Spleen (tissue), 11 donors: Measurements from ENCODE around the gene SPEN. TPM values are rescaled to one million over a fixed set of nuclear protein-coding genes. Genes with fewer than 3 reads are reported as not detected.
A peak's percentile ranks its signal among the peaks of the same experiment; 100 is the strongest.
"Not testable (repeated sequence)": the region's sequence is repeated elsewhere in the genome, so short reads cannot be mapped to it uniquely, and the experiment has no call there.

Experiments used
- DNase-seq: peaks from one replicate; pipeline ENCODE4 v3.0.0-alpha.2; 2020
- H3K27ac ChIP-seq, 8 donors: fragments of 200-600 bp; sonication (generic) in 7 of 8; 1 replicate in 4 of 8; 2 replicates in 4 of 8; pipeline versions ENCODE4 v1.5.0 to v1.8.0; 2016 to 2021; ENCODE audit warnings: inconsistent platforms in 4 of 8, mild to moderate bottlenecking in 4 of 8, moderate library complexity in 1 of 8
- H3K27me3 ChIP-seq, 7 donors: fragments of 200-600 bp; sonication (generic) in 6 of 7; replicated peaks in 1 of 7; 1 replicate in 4 of 7; 2 replicates in 3 of 7; pipeline versions ENCODE4 v1.5.0 to v1.8.0; 2016 to 2021; ENCODE audit warnings: inconsistent platforms in 3 of 7, mild to moderate bottlenecking in 1 of 7
- H3K36me3 ChIP-seq, 6 donors: fragments of 200-600 bp; sonication (generic) in 5 of 6; 1 replicate in 4 of 6; 2 replicates in 2 of 6; pipeline versions ENCODE4 v1.5.0 to v1.8.0; 2016 to 2021; ENCODE audit warnings: inconsistent platforms in 2 of 6
- H3K4me1 ChIP-seq, 6 donors: fragments of 200-600 bp; sonication (generic) in 5 of 6; 1 replicate in 3 of 6; 2 replicates in 3 of 6; pipeline versions ENCODE4 v1.5.0 to v1.8.0; 2016 to 2021; ENCODE audit warnings: inconsistent platforms in 3 of 6
- H3K4me3 ChIP-seq, 8 donors: fragments of 200-600 bp; sonication (generic) in 7 of 8; 1 replicate in 4 of 8; 2 replicates in 4 of 8; pipeline versions ENCODE4 v1.5.0 to v1.8.0; 2016 to 2021; ENCODE audit warnings: inconsistent platforms in 4 of 8, mild to moderate bottlenecking in 4 of 8, moderate library complexity in 2 of 8
- H3K9me3 ChIP-seq, 8 donors: fragments of 200-600 bp; sonication (generic) in 7 of 8; 1 replicate in 4 of 8; 2 replicates in 4 of 8; pipeline versions ENCODE4 v1.5.0 to v1.8.0; 2016 to 2021; ENCODE audit warnings: inconsistent platforms in 4 of 8
- POLR2A ChIP-seq, 3 donors: fragments of 450-650 bp; IDR thresholded peaks; one replicate each; pipeline ENCODE4 v1.5.1; 2017; ENCODE audit warnings: antibody characterized with exemption in 3 of 3, mild to moderate bottlenecking in 1 of 3
- POLR2AphosphoS5 ChIP-seq, 3 donors: sonication (generic); formaldehyde crosslinking; IDR thresholded peaks; one replicate each; pipeline ENCODE4 v1.5.1; 2017; ENCODE audit warnings: antibody characterized with exemption in 3 of 3
- WGBS, 5 donors: extraction: QIAGEN DNeasy Blood & Tissue Kit in 3 of 5; methylation state at CpG; one replicate each; pipeline versions ENCODE4 v1.1.5 to v1.1.7; 2013 to 2018; 5-methylcytosine and 5-hydroxymethylcytosine counted together
- intact Hi-C: fragments of 100-400 bp; cut with DNase I; formaldehyde crosslinking; loops from one replicate; pipeline ENCODE4 v1.15.0; 2023; ENCODE audit warnings: low total_unique reads
- polyA plus RNA-seq, 3 donors: library from polyadenylated mRNA; stranded (reverse); fragments of 200-250 nt; gene quantifications; one replicate each; pipeline ENCODE4 v1.2.1, GENCODE V29; 2013
- total RNA-seq, 7 donors: library from RNA; depleted of rRNA in 3 of 7; stranded (reverse); fragments of >200 nt in 3 of 7; fragmentation: NEBNext Ultra II Directional in 4 of 7; extraction: Animal tissue kit (Norgen Biotek cat#: 25700) in 4 of 7; gene quantifications; one replicate each; pipeline versions ENCODE4 v1.1.0 to v1.2.1, GENCODE V29; 2016 to 2021
- TF ChIP-seq, protein P1 (sequence below), 11 experiments: fragments of 200-600 bp in 7 of 11; fragments of 450-650 bp in 4 of 11; sonication (generic) in 4 of 11; IDR thresholded peaks in 8 of 11; conservative IDR thresholded peaks in 3 of 11; 1 replicate in 7 of 11; 2 replicates in 4 of 11; pipeline versions ENCODE4 v1.4.0 to v1.8.0; 2016 to 2021; ENCODE audit warnings: antibody characterized with exemption in 11 of 11, inconsistent platforms in 4 of 11, mild to moderate bottlenecking in 1 of 11
- donor health status: healthy with polysubstance abuse.
- donor health status: DM: no; HTN: no; CAD: no; lungs with moderate emphysema.
- donor health status: DM: no; HTN: no; CAD: no.
- donor health status: Bipolar disorder and iron deficiency.
- donor health status: healthy.
- donor health status: DM: no; HTN: no; CAD: no.
- donor health status: DM: yes; HTN: yes; CAD: no.

Gene SPEN
- total and polyA plus RNA-seq, 10 donors: 8.0 to 75.9 (median 58.4) TPM

DNA sequence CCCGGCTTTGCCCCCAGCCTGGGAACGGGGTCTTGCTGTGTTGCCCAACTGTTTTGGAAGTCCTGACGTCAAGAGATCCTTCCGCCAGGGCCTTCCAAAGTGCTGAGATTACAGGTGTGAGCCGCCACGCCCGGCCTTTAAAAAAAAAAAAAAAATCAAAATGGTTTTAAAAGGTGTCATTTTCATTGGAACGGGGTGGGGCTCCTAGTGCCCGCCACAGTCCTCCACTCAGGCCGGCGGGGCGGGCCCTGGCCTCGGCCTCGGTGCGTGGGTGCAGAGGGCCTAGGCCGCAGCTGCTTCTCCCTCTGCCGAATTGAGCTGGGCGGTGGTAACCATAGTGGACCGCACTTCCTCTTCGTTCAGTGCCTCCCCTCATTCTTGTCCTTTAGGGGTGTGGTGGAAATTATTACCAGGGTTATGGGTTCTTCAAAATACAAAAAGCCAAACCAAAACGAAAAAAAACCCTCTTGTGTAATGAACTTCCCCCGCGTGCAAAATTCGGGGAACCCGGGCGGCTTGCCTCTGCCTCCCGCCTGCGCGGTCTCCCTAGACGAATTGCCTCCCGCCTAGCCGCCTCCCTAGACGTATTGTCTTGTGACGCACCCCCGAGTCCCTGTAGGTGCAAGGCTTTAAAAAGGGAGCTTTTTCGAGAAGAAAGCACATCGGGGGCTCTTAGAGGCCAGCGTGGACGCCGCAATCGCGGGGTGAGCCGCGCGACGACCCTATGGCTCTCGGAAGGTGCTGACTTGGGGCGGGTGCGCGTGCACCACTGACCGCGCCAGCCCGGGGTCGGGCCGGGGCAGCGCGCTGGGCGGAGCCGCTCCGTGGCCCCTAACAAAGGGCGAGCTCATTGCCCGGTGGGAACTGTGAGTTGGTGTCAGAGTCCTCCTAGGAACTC, 10.5 kb upstream of the SPEN start:
- peak; percentile 91 for DNase-seq
- intact Hi-C loops: no loop called here
- no peaks in the 10 kb centered on the region for H3K27me3 ChIP-seq
- no peaks in the 10 kb centered on the region for H3K36me3 ChIP-seq
- H3K27ac ChIP-seq: peak overlapping the region; percentile 99 to 100 (median 100)
- H3K4me1 ChIP-seq: peaks cover 5 to 42% (median 37%) of the 10 kb centered on the region in 6 donors
- H3K4me3 ChIP-seq: peak overlapping the region; percentile 4 to 94 (median 74)
- WGBS, 5 donors: 20 to 52% (median 30%) methylated on average over 62 of the region's 62 CpGs
- H3K9me3 ChIP-seq: no peaks in the 10 kb centered on the region
- TF ChIP-seq POLR2A (IDR thresholded peaks at IDR 0.05) (no peak), POLR2AphosphoS5 (IDR thresholded peaks at IDR 0.05) (peak; percentile 69 to 74 (median 71))

DNA sequence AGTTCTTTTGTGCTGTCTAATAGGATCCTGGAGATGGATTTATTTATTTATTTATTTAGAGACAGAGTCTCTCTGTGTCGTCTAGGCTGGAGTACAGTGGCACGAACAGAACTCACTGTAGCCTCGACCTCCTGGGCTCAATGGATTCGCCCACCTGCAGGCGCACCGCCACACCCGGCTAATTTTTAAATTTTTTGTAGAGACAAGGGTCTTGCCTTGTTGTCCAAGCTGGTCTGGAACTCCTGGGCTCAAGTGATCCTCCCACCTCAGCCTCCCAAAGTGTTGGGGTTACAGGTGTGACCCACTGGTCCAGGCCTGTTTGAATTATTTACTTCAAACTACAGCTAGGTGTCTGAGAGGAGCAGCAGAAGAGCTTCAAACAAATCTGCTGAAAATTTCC, 9.6 kb upstream of the SPEN start:
- Histone ChIP-seq H3K36me3 (no peaks in the 10 kb centered on the region), H3K27ac (peak overlapping the region in 7 of 8 donors; percentile 99 to 100 (median 100)), H3K4me3 (peak overlapping the region in 1 of 8 donors; percentile 94), H3K9me3 (no peaks in the 10 kb centered on the region), H3K4me1 (peaks cover 2 to 37% (median 28%) of the 10 kb centered on the region in 6 donors), H3K27me3 (no peaks in the 10 kb centered on the region)
- WGBS, 5 donors: 85 to 95% (median 87%) methylated on average over 7 of the region's 7 CpGs
- intact Hi-C loops: no loop called here
- DNase-seq: peak; percentile 67
- TF ChIP-seq POLR2AphosphoS5 (IDR thresholded peaks at IDR 0.05): no peak
- TF ChIP-seq POLR2A (IDR thresholded peaks at IDR 0.05): no peak
- TF ChIP-seq, protein P1, sequence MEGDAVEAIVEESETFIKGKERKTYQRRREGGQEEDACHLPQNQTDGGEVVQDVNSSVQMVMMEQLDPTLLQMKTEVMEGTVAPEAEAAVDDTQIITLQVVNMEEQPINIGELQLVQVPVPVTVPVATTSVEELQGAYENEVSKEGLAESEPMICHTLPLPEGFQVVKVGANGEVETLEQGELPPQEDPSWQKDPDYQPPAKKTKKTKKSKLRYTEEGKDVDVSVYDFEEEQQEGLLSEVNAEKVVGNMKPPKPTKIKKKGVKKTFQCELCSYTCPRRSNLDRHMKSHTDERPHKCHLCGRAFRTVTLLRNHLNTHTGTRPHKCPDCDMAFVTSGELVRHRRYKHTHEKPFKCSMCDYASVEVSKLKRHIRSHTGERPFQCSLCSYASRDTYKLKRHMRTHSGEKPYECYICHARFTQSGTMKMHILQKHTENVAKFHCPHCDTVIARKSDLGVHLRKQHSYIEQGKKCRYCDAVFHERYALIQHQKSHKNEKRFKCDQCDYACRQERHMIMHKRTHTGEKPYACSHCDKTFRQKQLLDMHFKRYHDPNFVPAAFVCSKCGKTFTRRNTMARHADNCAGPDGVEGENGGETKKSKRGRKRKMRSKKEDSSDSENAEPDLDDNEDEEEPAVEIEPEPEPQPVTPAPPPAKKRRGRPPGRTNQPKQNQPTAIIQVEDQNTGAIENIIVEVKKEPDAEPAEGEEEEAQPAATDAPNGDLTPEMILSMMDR (IDR thresholded peaks at IDR 0.05 in 8 of 11, conservative IDR thresholded peaks at IDR 0.05 in 3 of 11): no peak

DNA sequence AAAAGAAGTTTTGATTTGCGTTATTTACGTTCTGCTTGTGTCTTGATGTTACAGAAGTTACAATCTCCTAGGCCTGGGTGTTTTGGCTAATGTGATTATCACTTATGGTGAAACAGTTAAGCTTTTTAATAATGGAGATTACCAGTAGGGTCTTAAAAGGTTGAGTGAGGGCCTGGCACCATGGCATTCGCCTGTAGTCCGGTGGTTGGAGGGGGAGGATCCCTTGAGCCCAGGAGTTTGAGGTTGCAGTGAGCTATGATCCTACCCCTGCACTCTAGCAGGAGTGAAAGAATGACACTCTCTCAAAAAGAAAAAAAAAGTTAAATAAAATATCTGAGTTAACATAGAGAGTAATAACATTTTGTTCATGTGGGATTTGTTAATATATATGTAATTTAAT, 8.8 kb upstream of the SPEN start:
- Histone ChIP-seq H3K36me3 (no peaks in the 10 kb centered on the region), H3K4me1 (peaks cover 3 to 37% (median 24%) of the 10 kb centered on the region in 6 donors), H3K9me3 (no peaks in the 10 kb centered on the region), H3K27ac (no peak overlapping the region), H3K27me3 (no peaks in the 10 kb centered on the region), H3K4me3 (no peak overlapping the region)
- TF ChIP-seq POLR2AphosphoS5 (IDR thresholded peaks at IDR 0.05) (no peak), POLR2A (IDR thresholded peaks at IDR 0.05) (no peak)
- TF ChIP-seq, protein P1 (IDR thresholded peaks at IDR 0.05 in 8 of 11, conservative IDR thresholded peaks at IDR 0.05 in 3 of 11): no peak
- WGBS, 5 donors: 92 to 97% (median 94%) methylated on average over 4 of the region's 4 CpGs
- DNase-seq: no peak
- intact Hi-C loops: no loop called here

DNA sequence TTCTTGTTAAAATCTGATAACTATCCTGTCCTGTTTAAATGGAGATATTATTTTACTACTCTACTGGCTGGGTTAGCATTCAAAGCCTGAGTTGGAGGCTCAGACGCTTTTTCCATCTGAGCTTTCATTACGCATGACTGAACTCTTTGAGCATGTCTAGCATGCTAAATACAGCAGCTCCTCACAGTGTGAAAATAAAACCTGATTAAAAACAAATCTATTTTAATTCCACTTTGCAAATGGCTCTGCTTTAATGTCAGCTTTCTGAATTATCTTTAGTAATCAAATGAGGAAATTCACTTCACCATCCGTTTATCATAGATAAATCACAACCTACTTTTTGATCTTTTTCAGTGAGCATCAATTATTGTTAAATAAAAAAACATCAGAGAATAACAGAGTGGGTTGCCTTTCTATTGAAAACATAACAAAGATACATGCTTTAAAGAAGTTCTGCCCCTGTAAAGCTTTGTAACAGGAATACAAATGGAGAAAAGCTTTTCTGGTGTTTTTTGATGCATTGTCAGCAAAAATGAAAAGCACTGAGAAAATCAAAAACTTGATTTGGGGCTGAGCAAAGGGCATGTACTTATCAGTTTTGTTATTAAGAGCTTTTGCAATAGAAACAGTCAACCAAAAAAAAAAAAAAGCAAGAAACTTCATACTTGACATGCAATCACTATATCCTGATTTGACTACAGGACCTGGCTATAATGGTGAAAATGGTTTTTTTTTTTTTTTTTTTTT, 3.5 kb upstream of the SPEN start:
- no peak for DNase-seq
- no peak for TF ChIP-seq POLR2A (IDR thresholded peaks at IDR 0.05)
- TF ChIP-seq, protein P1 (IDR thresholded peaks at IDR 0.05 in 8 of 11, conservative IDR thresholded peaks at IDR 0.05 in 3 of 11): no peak
- TF ChIP-seq POLR2AphosphoS5 (IDR thresholded peaks at IDR 0.05): no peak
- Histone ChIP-seq H3K27ac (peak overlapping the region in 4 of 8 donors; percentile 5 to 44 (median 20)), H3K4me3 (no peak overlapping the region), H3K9me3 (no peaks in the 10 kb centered on the region), H3K27me3 (no peaks in the 10 kb centered on the region), H3K36me3 (no peaks in the 10 kb centered on the region), H3K4me1 (peaks cover 24 to 50% (median 34%) of the 10 kb centered on the region in 6 donors)
- intact Hi-C loops: no loop called here
- 47 to 64% (median 61%) methylated on average over 3 of the region's 3 CpGs for WGBS, 5 donors

DNA sequence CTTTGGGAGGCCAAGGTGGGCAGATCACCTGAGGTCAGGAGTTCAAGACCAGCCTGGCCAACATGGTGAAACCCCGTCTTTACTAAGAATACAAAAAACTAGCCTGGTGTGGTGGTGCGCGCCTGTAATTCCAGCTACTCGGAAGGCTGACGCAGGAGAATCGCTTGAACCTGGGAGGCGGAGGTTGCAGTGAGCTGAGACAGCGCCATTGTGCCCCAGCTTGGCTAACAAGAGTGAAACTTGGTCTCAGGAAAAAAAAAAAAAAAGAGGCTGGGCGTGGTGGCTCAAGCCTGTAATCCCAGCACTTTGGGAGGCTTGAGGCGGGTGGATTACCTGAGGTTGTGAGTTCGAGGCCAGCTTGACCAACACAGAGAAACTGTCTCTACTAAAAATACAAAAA, 1.5 kb upstream of the SPEN start:
- intact Hi-C loops, H3K9me3 ChIP-seq, H3K27me3 ChIP-seq, DNase-seq, H3K36me3 ChIP-seq: not testable (repeated sequence)
- peak overlapping the region in 2 of 8 donors; percentile 98 to 99 for H3K27ac ChIP-seq
- H3K4me1 ChIP-seq: peaks cover 32 to 70% (median 51%) of the 10 kb centered on the region in 6 donors
- peak overlapping the region in 1 of 8 donors; percentile 92 for H3K4me3 ChIP-seq
- WGBS, 5 donors: 87 to 96% (median 93%) methylated on average over 11 of the region's 11 CpGs
